ENCODE data around the gene ZFAND3.

DNA sequence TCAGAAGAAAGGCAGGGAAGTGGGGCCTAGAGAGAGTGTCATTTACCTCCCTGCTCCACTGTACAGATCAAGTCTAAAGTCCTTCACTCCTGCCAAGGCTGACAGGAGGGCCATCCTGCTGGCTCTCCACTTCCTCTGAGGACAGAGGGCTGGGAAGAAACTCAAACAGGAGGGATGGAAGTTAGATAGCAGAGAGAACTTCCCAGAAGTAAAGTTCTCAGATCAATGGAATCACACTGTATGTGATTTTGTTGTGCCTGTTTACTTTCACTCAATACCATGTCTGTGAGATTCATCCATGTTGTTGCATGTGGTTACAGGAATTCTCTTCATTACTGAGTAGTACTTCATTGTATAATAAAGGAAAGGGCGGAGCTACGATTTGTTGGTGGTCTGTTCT lies 32.3 kb upstream of the ZFAND3 start:
- TF ChIP-seq CTCF (IDR thresholded peaks at IDR 0.05 in 2 of 3, conservative IDR thresholded peaks at IDR 0.05 in 1 of 3; ENCODE audit: control insufficient read depth in 2 of 3, extremely low read depth in 1 of 3, insufficient read depth in 1 of 3, low read depth in 3 of 3, low read length in 3 of 3) (no peak), ZNF274 (IDR thresholded peaks at IDR 0.05; ENCODE audit: insufficient read depth, insufficient read length) (no peak), CEBPZ (IDR thresholded peaks at IDR 0.05; ENCODE audit: low read depth, low read length) (no peak)
- TF ChIP-seq, protein P1, sequence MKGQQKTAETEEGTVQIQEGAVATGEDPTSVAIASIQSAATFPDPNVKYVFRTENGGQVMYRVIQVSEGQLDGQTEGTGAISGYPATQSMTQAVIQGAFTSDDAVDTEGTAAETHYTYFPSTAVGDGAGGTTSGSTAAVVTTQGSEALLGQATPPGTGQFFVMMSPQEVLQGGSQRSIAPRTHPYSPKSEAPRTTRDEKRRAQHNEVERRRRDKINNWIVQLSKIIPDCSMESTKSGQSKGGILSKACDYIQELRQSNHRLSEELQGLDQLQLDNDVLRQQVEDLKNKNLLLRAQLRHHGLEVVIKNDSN (IDR thresholded peaks at IDR 0.05; ENCODE audit: borderline replicate concordance, extremely low read length, insufficient read depth, low read depth, low read length), result no peak
